Loucy (cell line): ENCODE measurements around the gene SUPT20HL1.
"Not testable (repeated sequence)": the region's sequence is repeated elsewhere in the genome, so short reads cannot be mapped to it uniquely, and the experiment has no call there.

ENCODE experiments used
- EZH2phosphoT487 ChIP-seq: fragments of 200-600 bp; IDR thresholded peaks from 2 replicates; pipeline ENCODE4 v1.6.1; 2018; ENCODE audit warnings: antibody characterized with exemption, mild to moderate bottlenecking, moderate library complexity, borderline replicate concordance
- TF ChIP-seq, protein P1 (sequence below): fragments of 200-600 bp; sonication (generic); conservative IDR thresholded peaks from 2 replicates; pipeline ENCODE4 v1.5.1; 2014; ENCODE audit warnings: mild to moderate bottlenecking, antibody characterized with exemption, low read length

DNA sequence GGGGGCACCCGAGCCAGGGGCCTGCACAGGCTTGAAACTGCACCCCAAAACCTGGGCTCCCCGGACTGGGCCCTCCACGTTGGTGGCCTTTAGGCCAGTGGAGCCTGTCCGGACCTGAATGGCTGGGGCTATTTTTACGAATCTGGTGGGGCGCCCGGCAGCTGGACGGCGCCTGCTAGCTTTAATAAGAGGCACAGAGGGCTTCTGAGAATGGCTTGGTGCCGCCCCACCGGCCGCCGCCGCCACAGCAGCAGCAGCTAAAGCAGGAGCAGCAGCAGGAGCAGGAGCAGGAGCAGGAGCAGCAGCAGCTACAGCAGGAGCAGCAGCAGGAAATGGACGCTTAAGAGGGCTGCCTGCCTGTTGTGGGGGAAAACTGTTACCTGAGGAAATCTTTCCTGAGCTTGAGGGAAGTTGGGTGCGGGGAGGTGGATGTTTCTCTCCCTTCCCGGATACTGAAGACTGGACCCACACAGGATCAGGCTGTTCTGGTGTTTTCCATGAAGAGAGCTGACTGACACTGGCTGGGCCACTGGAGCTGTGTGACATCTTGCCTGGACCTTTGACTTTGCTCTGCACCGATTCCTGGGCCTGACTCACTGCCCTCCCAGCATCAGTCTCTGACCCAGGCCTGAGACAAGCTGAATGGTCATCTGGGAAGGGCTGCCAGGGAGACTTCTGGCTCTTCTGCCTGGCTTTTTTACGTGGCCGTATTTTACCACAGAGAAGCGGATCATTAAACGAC, 48.8 kb upstream of the SUPT20HL1 start:
- TF ChIP-seq, protein P1, sequence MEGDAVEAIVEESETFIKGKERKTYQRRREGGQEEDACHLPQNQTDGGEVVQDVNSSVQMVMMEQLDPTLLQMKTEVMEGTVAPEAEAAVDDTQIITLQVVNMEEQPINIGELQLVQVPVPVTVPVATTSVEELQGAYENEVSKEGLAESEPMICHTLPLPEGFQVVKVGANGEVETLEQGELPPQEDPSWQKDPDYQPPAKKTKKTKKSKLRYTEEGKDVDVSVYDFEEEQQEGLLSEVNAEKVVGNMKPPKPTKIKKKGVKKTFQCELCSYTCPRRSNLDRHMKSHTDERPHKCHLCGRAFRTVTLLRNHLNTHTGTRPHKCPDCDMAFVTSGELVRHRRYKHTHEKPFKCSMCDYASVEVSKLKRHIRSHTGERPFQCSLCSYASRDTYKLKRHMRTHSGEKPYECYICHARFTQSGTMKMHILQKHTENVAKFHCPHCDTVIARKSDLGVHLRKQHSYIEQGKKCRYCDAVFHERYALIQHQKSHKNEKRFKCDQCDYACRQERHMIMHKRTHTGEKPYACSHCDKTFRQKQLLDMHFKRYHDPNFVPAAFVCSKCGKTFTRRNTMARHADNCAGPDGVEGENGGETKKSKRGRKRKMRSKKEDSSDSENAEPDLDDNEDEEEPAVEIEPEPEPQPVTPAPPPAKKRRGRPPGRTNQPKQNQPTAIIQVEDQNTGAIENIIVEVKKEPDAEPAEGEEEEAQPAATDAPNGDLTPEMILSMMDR: not testable (repeated sequence)
- TF ChIP-seq EZH2phosphoT487: not testable (repeated sequence)
